ENCODE results near the gene CNRIP1. TPM values are rescaled to one million over a fixed set of nuclear protein-coding genes. Genes with fewer than 3 reads are reported as not detected.

CNRIP1 gene
- total RNA-seq, 1 experiment from 2014 or later = 0.80 TPM

GRCh38 chr2:68291314-68291713, 28.4 kb downstream of the CNRIP1 start:
- DNase-seq = no peak
- no peak overlapping the region for H3K4me3 ChIP-seq (ENCODE audit: insufficient read depth, low read depth, low read length)
- no peaks in the 10 kb centered on the region for H3K27me3 ChIP-seq (ENCODE audit: control insufficient read depth, insufficient read depth, low read length)
- no peaks in the 10 kb centered on the region for H3K36me3 ChIP-seq (replicated peaks; ENCODE audit: control insufficient read depth, insufficient read depth, low read length)

DNA sequence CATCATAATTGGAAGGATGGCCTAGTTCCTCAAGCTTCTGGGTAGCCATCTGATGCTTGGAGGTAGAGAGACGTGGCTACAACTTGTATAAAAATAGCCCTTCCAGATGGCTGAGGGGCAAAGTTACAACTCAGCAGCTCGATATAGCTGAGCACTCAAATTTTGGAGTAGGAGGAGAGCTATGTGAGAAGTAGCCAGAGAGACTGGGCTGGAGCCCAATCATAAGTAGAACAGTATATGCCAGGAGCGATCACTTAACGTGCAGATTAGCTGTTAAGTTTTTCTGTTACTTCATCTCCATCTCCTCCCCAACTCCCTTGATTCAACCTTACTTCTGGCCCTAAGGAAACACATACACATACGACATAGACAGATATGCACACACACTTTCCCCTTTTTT, 28.8 kb downstream of the CNRIP1 start:
- no peaks in the 10 kb centered on the region for H3K36me3 ChIP-seq (replicated peaks; ENCODE audit: control insufficient read depth, insufficient read depth, low read length)
- no peak overlapping the region for H3K4me3 ChIP-seq (ENCODE audit: insufficient read depth, low read depth, low read length)
- H3K27me3 ChIP-seq (ENCODE audit: control insufficient read depth, insufficient read depth, low read length) = no peaks in the 10 kb centered on the region
- no peak for DNase-seq

- Histone ChIP-seq H3K36me3 (replicated peaks; ENCODE audit: control insufficient read depth, insufficient read depth, low read length) (no peaks in the 10 kb centered on the region), H3K4me3 (ENCODE audit: insufficient read depth, low read depth, low read length) (no peak overlapping the region), H3K27me3 (ENCODE audit: control insufficient read depth, insufficient read depth, low read length) (no peaks in the 10 kb centered on the region)
- peak; percentile 29 for DNase-seq
Measured at GRCh38 chr2:68287580-68288441, 31.9 kb downstream of the CNRIP1 start.

GRCh38 chr2:68284896-68285295, 34.9 kb downstream of the CNRIP1 start:
- H3K27me3 ChIP-seq (ENCODE audit: control insufficient read depth, insufficient read depth, low read length) = no peaks in the 10 kb centered on the region
- no peaks in the 10 kb centered on the region for H3K36me3 ChIP-seq (replicated peaks; ENCODE audit: control insufficient read depth, insufficient read depth, low read length)
- peak; percentile 36 for DNase-seq
- no peak overlapping the region for H3K4me3 ChIP-seq (ENCODE audit: insufficient read depth, low read depth, low read length)

- Histone ChIP-seq H3K27me3 (ENCODE audit: control insufficient read depth, insufficient read depth, low read length) (no peaks in the 10 kb centered on the region), H3K36me3 (replicated peaks; ENCODE audit: control insufficient read depth, insufficient read depth, low read length) (no peaks in the 10 kb centered on the region), H3K4me3 (ENCODE audit: insufficient read depth, low read depth, low read length) (no peak overlapping the region)
- no peak for DNase-seq
Measured at GRCh38 chr2:68283419-68283812, 36.3 kb downstream of the CNRIP1 start.

- Histone ChIP-seq H3K36me3 (replicated peaks; ENCODE audit: control insufficient read depth, insufficient read depth, low read length) (no peaks in the 10 kb centered on the region), H3K4me3 (ENCODE audit: insufficient read depth, low read depth, low read length) (no peak overlapping the region), H3K27me3 (ENCODE audit: control insufficient read depth, insufficient read depth, low read length) (no peaks in the 10 kb centered on the region)
- peak; percentile 61 for DNase-seq
Measured at GRCh38 chr2:68282811-68283418, 36.8 kb downstream of the CNRIP1 start.

DNA sequence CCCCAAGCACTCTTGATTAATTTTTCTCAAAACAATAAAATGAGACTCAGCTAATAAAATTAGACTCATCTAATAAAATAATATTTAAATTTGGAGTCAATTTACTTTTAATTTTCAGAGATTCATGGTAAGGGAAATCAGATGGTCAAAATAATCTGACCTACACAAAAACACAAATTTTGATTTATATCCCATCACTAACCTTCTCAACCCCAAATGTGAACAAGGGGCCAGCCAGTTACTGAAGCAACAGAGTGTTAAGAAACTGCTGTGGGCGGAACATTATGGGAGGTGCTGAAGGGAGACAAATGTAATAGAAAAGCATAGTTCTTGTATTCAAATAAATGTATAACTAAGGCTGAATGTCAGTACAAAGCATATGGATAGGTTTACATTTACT, 39.0 kb downstream of the CNRIP1 start:
- Histone ChIP-seq H3K36me3 (replicated peaks; ENCODE audit: control insufficient read depth, insufficient read depth, low read length) (no peaks in the 10 kb centered on the region), H3K4me3 (ENCODE audit: insufficient read depth, low read depth, low read length) (no peak overlapping the region), H3K27me3 (ENCODE audit: control insufficient read depth, insufficient read depth, low read length) (no peaks in the 10 kb centered on the region)
- DNase-seq = no peak

DNA sequence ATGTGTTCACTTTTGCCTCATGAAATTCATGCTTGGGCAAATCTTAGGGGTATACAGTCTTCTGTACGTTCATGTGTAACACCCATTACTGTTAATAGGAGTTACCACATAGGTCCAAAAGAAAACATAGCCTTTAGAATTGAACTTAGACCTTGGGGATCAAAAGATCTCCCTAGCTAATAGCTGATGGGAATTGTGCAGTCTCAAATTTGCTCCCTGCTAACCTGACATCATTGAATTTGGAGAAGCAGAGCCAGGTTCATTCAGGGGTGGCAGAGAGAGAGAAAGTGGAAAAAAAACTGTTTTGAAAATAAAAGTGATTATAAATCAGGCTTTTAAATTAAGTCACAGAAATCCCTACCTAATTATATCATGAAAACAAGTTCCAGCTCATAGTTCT, 39.4 kb downstream of the CNRIP1 start:
- Histone ChIP-seq H3K36me3 (replicated peaks; ENCODE audit: control insufficient read depth, insufficient read depth, low read length) (no peaks in the 10 kb centered on the region), H3K27me3 (ENCODE audit: control insufficient read depth, insufficient read depth, low read length) (no peaks in the 10 kb centered on the region), H3K4me3 (ENCODE audit: insufficient read depth, low read depth, low read length) (no peak overlapping the region)
- no peak for DNase-seq

DNA sequence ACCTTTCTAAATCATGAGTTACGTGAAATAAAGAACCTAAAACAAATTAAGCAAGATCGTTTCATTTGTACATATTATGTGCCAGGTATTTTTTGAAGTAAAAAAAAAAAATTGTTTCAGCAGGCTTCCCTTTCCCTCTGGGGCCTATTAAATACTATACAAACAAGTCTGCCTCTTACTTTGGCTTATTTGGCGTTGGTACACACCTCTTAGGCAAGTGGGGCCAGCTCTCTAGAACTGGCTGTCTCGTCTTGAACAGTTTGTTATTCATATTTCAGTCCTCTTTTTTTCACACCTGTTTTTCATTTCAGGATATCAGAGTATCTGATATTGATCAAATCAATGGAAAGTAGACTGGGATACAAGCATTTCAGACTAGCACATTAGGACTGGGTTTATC, 40.1 kb downstream of the CNRIP1 start:
- no peak for DNase-seq
- Histone ChIP-seq H3K27me3 (ENCODE audit: control insufficient read depth, insufficient read depth, low read length) (no peaks in the 10 kb centered on the region), H3K36me3 (replicated peaks; ENCODE audit: control insufficient read depth, insufficient read depth, low read length) (no peaks in the 10 kb centered on the region), H3K4me3 (ENCODE audit: insufficient read depth, low read depth, low read length) (no peak overlapping the region)

DNA sequence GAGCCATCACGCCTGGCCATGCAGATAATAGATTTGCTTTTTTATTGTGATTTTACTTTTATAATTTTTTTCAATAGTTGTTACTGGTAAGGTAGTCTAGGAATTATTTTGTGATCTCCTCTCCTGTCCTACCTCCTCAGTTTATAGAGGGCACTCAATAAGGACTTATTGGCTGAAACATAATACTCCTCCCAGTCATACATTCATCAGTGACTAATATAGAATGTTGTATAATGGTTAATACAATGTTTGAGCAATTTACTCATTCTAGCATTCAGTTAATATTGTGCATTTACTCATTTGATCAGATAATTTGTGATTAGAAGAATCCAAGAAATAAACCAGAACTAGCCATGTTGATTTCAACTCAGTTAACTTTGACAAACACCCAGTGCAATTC, 41.6 kb downstream of the CNRIP1 start:
- Histone ChIP-seq H3K4me3 (ENCODE audit: insufficient read depth, low read depth, low read length) (no peak overlapping the region), H3K36me3 (replicated peaks; ENCODE audit: control insufficient read depth, insufficient read depth, low read length) (no peaks in the 10 kb centered on the region), H3K27me3 (ENCODE audit: control insufficient read depth, insufficient read depth, low read length) (no peaks in the 10 kb centered on the region)
- DNase-seq = no peak

DNA sequence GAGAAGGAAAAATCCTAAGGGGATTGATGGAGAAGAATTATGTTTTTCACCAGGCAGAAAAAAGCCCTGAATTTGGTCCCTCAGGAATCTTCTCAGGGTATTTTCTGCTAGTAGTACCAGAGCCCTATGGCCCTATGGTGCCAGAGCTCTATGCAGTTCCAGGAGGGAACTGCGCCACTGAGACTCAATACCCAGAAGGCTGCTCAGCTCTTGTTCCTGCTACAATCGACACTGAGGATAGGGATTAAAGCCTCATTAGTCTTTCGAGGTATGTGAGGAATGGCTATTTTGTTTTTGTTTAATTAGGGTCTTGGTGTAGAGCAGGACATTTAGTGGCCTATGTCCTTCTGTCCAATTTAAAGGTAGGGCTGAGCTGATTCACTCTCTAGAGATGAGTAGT, 45.7 kb downstream of the CNRIP1 start:
- peak; percentile 34 for DNase-seq
- Histone ChIP-seq H3K27me3 (ENCODE audit: control insufficient read depth, insufficient read depth, low read length) (no peaks in the 10 kb centered on the region), H3K36me3 (replicated peaks; ENCODE audit: control insufficient read depth, insufficient read depth, low read length) (no peaks in the 10 kb centered on the region), H3K4me3 (ENCODE audit: insufficient read depth, low read depth, low read length) (no peak overlapping the region)

- no peak overlapping the region for H3K4me3 ChIP-seq (ENCODE audit: insufficient read depth, low read depth, low read length)
- no peak for DNase-seq
- H3K27me3 ChIP-seq (ENCODE audit: control insufficient read depth, insufficient read depth, low read length) = no peaks in the 10 kb centered on the region
- H3K36me3 ChIP-seq (replicated peaks; ENCODE audit: control insufficient read depth, insufficient read depth, low read length) = no peaks in the 10 kb centered on the region
Measured at GRCh38 chr2:68272246-68272994, 47.3 kb downstream of the CNRIP1 start.

- DNase-seq = no peak
- H3K27me3 ChIP-seq (ENCODE audit: control insufficient read depth, insufficient read depth, low read length) = no peaks in the 10 kb centered on the region
- no peaks in the 10 kb centered on the region for H3K36me3 ChIP-seq (replicated peaks; ENCODE audit: control insufficient read depth, insufficient read depth, low read length)
- H3K4me3 ChIP-seq (ENCODE audit: insufficient read depth, low read depth, low read length) = no peak overlapping the region
Measured at GRCh38 chr2:68266655-68267054, 53.1 kb downstream of the CNRIP1 start.

- H3K36me3 ChIP-seq (replicated peaks; ENCODE audit: control insufficient read depth, insufficient read depth, low read length) = no peaks in the 10 kb centered on the region
- no peaks in the 10 kb centered on the region for H3K27me3 ChIP-seq (ENCODE audit: control insufficient read depth, insufficient read depth, low read length)
- DNase-seq = no peak
- H3K4me3 ChIP-seq (ENCODE audit: insufficient read depth, low read depth, low read length) = no peak overlapping the region
Measured at GRCh38 chr2:68263632-68264031, 56.1 kb downstream of the CNRIP1 start.

DNA sequence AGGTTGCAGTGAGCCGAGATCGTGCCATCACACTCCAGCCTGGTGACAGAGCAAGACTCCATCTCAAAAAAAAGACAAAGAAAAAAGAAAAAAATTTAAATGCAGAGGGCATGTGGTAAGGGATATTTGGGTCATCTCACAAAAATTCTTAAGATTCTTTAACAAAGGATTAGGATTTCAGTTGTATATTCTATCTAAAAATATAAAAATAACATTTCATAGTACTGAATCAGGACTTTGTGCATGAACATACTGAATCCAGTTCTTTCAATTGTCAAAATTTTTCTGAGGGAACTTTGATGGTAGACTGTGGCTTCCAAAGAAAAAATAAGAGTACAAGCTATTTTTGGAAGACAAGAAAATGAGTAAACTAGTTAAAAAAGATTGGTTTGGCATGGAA, 60.9 kb downstream of the CNRIP1 start:
- Histone ChIP-seq H3K4me3 (ENCODE audit: insufficient read depth, low read depth, low read length) (no peak overlapping the region), H3K36me3 (replicated peaks; ENCODE audit: control insufficient read depth, insufficient read depth, low read length) (no peaks in the 10 kb centered on the region), H3K27me3 (ENCODE audit: control insufficient read depth, insufficient read depth, low read length) (no peaks in the 10 kb centered on the region)
- no peak for DNase-seq

Data from H7 (cell line).